CD4-positive, alpha-beta T cell (primary cell): ENCODE results near the gene FAM110A. TPM values are rescaled to one million over a fixed set of nuclear protein-coding genes. Genes with fewer than 3 reads are reported as not detected.

Experiments
- ATAC-seq: fragments of 200-7000 bp; cut with Tn5 transposase; one replicate; pipeline ENCODE4 v1.10.0; 2022; ENCODE audit warnings: mild to moderate bottlenecking; ENCODE audit not compliant: poor library complexity
- CTCF ChIA-PET: fragments of 350-600 bp; sonication (Branson Sonifier 250); formaldehyde crosslinking; loops from one replicate; lab custom pipeline; 2021; ENCODE audit warnings: antibody characterized with exemption, inconsistent platforms; lab: Charles Lee
- POLR2A ChIA-PET: fragments of 350-600 bp; sonication (Branson Sonifier 250); formaldehyde crosslinking; loops from one replicate; lab custom pipeline; 2021; ENCODE audit warnings: antibody characterized with exemption, inconsistent platforms; lab: Charles Lee
- DNase-seq, 14 experiments: peaks; one replicate each; pipeline ENCODE4 v3.0.0-alpha.2; 2013 to 2020; ENCODE audit warnings: mixed read lengths in 2 of 14
- H3K27ac ChIP-seq, 2 donors: one replicate each; pipeline versions ENCODE4 v1.5.1 to v1.7.0; 2013; ENCODE audit warnings: low read length in 2 of 2, low read depth in 1 of 2, mild to moderate bottlenecking in 1 of 2
- H3K27me3 ChIP-seq, 2 experiments: 1 replicate in 1 of 2; 2 replicates in 1 of 2; pipeline versions ENCODE4 v1.6.1 to v1.7.0; 2013; ENCODE audit warnings: low read length in 2 of 2, control low read depth in 1 of 2, mild to moderate bottlenecking in 1 of 2, moderate library complexity in 1 of 2; ENCODE audit not compliant: insufficient read depth in 2 of 2, control insufficient read depth in 1 of 2
- H3K36me3 ChIP-seq: one replicate; pipeline ENCODE4 v1.6.1; 2013; ENCODE audit warnings: low read length, control low read depth; ENCODE audit not compliant: insufficient read depth
- H3K4me1 ChIP-seq: one replicate; pipeline ENCODE4 v1.6.1; 2013; ENCODE audit warnings: low read length, control low read depth; ENCODE audit not compliant: insufficient read depth
- H3K4me3 ChIP-seq: one replicate; pipeline ENCODE4 v1.5.1; 2013; ENCODE audit warnings: mild to moderate bottlenecking, low read length, moderate library complexity
- H3K9me3 ChIP-seq, 2 experiments: 1 replicate in 1 of 2; 2 replicates in 1 of 2; pipeline versions ENCODE4 v1.6.1 to v1.7.0; 2013; ENCODE audit warnings: low read length in 2 of 2, mild to moderate bottlenecking in 2 of 2, control low read depth in 1 of 2, moderate library complexity in 1 of 2; ENCODE audit not compliant: control insufficient read depth in 1 of 2, insufficient read depth in 1 of 2
- H3K27ac Mint-ChIP-seq: one replicate; pipeline ENCODE4 v1.8.0; 2020; ENCODE audit warnings: mixed read lengths
- H3K27me3 Mint-ChIP-seq: one replicate; pipeline ENCODE4 v1.8.0; 2021; ENCODE audit warnings: mixed read lengths
- H3K36me3 Mint-ChIP-seq: one replicate; pipeline ENCODE4 v1.8.0; 2021; ENCODE audit warnings: low read depth, mixed read lengths
- H3K4me1 Mint-ChIP-seq: one replicate; pipeline ENCODE4 v1.8.0; 2021; ENCODE audit warnings: low read depth, mixed read lengths
- H3K4me3 Mint-ChIP-seq: one replicate; pipeline ENCODE4 v1.8.0; 2020; ENCODE audit warnings: mild to moderate bottlenecking, mixed read lengths
- H3K9me3 Mint-ChIP-seq: one replicate; pipeline ENCODE4 v1.8.0; 2020; ENCODE audit warnings: mixed read lengths
- intact Hi-C, 2 experiments: fragments of 100-400 bp; cut with DNase I in 1 of 2; cut with micrococcal nuclease in 1 of 2; formaldehyde crosslinking; loops; one replicate each; pipeline versions ENCODE4 v1.15.1 to v1.9.0; 2023 to 2025; cut with DNase I, micrococcal nuclease
- total RNA-seq, 174 experiments: library from RNA in 2 of 174; stranded (reverse) in 2 of 174; gene quantifications; one replicate each; pipeline ENCODE4 v1.2.3 and lab custom pipeline; 2021 to 2026
- TF ChIP-seq, protein P1 (sequence below): fragments of 200-600 bp; IDR thresholded peaks from one replicate; pipeline ENCODE4 v1.8.0; 2022; ENCODE audit warnings: antibody characterized with exemption, mild to moderate bottlenecking

Gene FAM110A
- total RNA-seq, 2 experiments from 2014 or later, result 4.5 to 4.8 TPM

DNA sequence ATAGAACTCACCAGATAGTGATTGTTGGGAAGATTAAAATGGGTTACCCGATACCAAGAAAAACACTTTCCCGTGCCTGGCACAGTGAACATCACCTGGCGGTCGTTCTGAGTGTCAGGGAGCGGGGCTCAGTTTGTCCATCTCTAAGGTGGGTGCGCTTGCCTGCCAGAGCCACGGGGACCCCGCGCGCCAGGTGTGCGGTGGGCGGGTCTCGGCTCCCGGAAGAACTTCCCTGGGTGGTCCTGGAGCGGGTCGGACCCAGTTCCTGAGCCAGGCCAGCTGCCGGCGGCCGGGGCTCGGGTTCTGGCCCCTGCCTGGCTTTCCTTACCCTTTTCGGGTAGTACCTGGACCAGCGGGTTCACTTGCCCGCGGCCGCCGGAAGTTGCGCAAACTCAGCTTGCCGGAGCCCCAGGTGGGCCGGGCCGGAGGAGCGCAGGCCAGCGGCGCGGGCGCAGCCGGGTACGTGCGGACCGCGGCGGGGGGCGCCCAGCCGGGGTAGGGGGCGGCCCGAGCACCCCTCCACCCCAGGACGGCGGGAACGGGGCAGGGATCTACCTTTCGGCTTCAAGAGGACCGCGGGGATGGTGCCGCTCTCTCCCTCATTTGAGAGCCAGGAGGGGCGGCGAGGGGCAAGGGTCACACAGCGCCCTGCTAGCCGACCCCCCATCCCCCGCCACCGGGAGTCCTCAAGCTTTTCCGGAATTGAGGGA lies 7.5 kb downstream of the FAM110A start:
- H3K4me1 ChIP-seq, result peaks cover 66% of the 10 kb centered on the region
- peaks cover 0 to 4% of the 10 kb centered on the region in 2 experiments for H3K27me3 ChIP-seq
- no peaks in the 10 kb centered on the region for H3K27me3 Mint-ChIP-seq
- ChIA-PET POLR2A (interaction anchor here (1.0 kb wide), 1 partner anchor 8 kb away, joined by 3 read pairs; no protein-coding TSS in a partner anchor), CTCF (no interaction called here)
- H3K27ac Mint-ChIP-seq, result no peak overlapping the region
- DNase-seq (peak in 4 of 14 experiments; percentile 31 to 45 (median 41)), ATAC-seq (no peak)
- peaks cover 64% of the 10 kb centered on the region for H3K4me1 Mint-ChIP-seq
- no peaks in the 10 kb centered on the region for H3K9me3 Mint-ChIP-seq
- no peaks in the 10 kb centered on the region for H3K36me3 ChIP-seq
- H3K4me3 Mint-ChIP-seq, result peak overlapping the region; percentile 81
- H3K27ac ChIP-seq, result no peak overlapping the region
- intact Hi-C loops, result no loop called here
- TF ChIP-seq, protein P1, sequence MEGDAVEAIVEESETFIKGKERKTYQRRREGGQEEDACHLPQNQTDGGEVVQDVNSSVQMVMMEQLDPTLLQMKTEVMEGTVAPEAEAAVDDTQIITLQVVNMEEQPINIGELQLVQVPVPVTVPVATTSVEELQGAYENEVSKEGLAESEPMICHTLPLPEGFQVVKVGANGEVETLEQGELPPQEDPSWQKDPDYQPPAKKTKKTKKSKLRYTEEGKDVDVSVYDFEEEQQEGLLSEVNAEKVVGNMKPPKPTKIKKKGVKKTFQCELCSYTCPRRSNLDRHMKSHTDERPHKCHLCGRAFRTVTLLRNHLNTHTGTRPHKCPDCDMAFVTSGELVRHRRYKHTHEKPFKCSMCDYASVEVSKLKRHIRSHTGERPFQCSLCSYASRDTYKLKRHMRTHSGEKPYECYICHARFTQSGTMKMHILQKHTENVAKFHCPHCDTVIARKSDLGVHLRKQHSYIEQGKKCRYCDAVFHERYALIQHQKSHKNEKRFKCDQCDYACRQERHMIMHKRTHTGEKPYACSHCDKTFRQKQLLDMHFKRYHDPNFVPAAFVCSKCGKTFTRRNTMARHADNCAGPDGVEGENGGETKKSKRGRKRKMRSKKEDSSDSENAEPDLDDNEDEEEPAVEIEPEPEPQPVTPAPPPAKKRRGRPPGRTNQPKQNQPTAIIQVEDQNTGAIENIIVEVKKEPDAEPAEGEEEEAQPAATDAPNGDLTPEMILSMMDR, result no peak
- H3K36me3 Mint-ChIP-seq, result peaks cover 3% of the 10 kb centered on the region
- no peaks in the 10 kb centered on the region for H3K9me3 ChIP-seq
- H3K4me3 ChIP-seq, result peak overlapping the region; percentile 54

DNA sequence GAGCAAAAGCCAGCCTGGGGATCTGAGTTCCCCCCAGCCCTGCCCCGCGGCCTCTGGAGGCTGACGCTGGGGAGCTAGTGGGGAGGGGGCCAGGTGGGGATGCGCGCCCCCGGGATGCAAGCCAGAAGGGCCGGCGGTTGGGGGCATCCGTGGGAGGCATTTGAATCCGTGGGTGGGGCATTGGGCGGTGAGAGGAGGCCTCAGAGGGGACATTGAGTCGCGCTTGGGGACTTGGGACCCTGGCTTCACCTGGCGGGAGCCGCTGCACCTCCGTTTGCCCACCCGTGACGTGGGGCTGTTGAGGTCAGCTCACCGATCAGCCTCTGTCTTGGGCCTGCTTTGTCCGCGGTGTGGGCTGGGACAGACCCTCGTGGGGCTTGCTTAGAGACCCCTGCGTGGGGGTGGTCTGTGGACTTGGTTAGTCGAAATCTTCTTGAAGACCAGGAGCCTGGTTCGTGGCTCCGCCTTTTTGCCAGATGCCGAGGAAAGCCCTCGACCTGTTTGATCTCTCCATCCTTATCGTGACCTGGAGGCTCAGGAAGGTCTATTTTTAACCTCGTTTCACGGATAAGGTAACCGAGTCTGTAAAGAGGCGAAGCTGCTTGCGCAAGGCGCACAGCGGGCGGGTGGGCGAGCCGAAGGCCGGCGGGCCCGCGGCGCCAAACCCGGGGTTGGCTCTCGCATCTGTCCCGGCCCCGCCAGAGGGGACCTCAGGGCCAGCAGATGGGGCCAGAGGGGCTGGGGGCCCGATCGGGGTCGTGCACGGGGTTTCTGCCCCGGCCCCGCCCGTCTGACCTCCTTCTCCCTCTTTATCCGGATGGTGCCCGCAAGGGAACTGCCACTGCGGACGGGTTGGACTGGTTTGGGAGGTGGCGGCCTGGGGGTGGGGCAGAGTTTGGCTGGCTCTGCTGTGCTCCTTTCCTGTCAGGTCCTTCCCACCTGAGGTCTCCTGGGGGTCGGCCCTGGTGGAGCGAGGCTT lies 8.3 kb downstream of the FAM110A start:
- peak overlapping the region; percentile 54 for H3K4me3 ChIP-seq
- CTCF ChIA-PET, result interaction anchor here (2.1 kb wide), 1 partner anchor 23 kb away, joined by 6 read pairs; no protein-coding TSS in a partner anchor
- intact Hi-C loops, result no loop called here

DNA sequence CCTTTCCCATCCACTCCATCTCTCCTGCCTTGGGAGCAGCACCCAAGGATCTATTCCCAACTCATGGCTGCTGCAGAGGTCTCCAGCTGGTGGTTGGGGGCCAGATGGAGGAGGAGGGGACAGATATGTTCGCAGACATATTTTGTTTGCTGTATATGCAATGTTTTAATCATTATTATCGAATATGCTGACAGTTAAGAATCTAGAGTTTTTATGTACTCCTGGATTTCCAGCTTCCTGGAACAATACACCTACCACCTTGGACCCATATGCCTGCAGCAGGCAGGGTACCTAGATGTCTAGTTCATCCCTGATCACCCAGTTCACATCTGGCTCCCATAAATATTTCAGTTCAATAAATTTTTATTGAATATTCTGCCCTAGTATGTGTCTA lies 9.0 kb downstream of the FAM110A start:
- ATAC-seq, result no peak
- intact Hi-C loops, result no loop called here
- POLR2A ChIA-PET, result interaction anchor here (7.5 kb wide), 1 partner anchor 9 kb away, joined by 109 read pairs; the partner anchor contains the start of gene FAM110A

More for the DNA sequence above, 8.3 kb downstream of the FAM110A start:
- Mint-ChIP-seq H3K27me3 (no peaks in the 10 kb centered on the region), H3K9me3 (no peaks in the 10 kb centered on the region), H3K4me3 (peak overlapping the region; percentile 78), H3K36me3 (peaks cover 8% of the 10 kb centered on the region), H3K27ac (no peak overlapping the region), H3K4me1 (peaks cover 64% of the 10 kb centered on the region)
- DNase-seq, result no peak
- Histone ChIP-seq H3K4me1 (peaks cover 74% of the 10 kb centered on the region), H3K27ac (no peak overlapping the region), H3K36me3 (no peaks in the 10 kb centered on the region), H3K9me3 (no peaks in the 10 kb centered on the region), H3K27me3 (peaks cover 0 to 4% of the 10 kb centered on the region in 2 experiments)
- ATAC-seq, result no peak
- POLR2A ChIA-PET, result interaction anchor here (1.0 to 7.5 kb wide), 2 partner anchors 8 to 9 kb away, joined by 3 to 109 read pairs; partner anchors contain the start of gene FAM110A
- TF ChIP-seq, protein P1, result no peak

More for the DNA sequence above, 9.0 kb downstream of the FAM110A start:
- H3K27ac Mint-ChIP-seq, result no peak overlapping the region
- Histone ChIP-seq H3K27ac (no peak overlapping the region), H3K36me3 (no peaks in the 10 kb centered on the region), H3K4me3 (no peak overlapping the region), H3K4me1 (peaks cover 76% of the 10 kb centered on the region), H3K27me3 (peaks cover 0 to 4% of the 10 kb centered on the region in 2 experiments), H3K9me3 (no peaks in the 10 kb centered on the region)
- H3K9me3 Mint-ChIP-seq, result no peaks in the 10 kb centered on the region
- no peaks in the 10 kb centered on the region for H3K27me3 Mint-ChIP-seq
- H3K4me3 Mint-ChIP-seq, result peak overlapping the region; percentile 30
- H3K36me3 Mint-ChIP-seq, result peaks cover 11% of the 10 kb centered on the region
- H3K4me1 Mint-ChIP-seq, result peaks cover 65% of the 10 kb centered on the region
- no peak for DNase-seq
- CTCF ChIA-PET, result interaction anchor here (2.1 kb wide), 1 partner anchor 24 kb away, joined by 6 read pairs; no protein-coding TSS in a partner anchor
- TF ChIP-seq, protein P1, result no peak
